HG03565 (cell line): ENCODE results near the gene WDPCP.
A peak's percentile ranks its signal among the peaks of the same experiment; 100 is the strongest.
"Not testable (repeated sequence)": the region's sequence is repeated elsewhere in the genome, so short reads cannot be mapped to it uniquely, and the experiment has no call there.

Source experiments
- ATAC-seq: cut with Tn5 transposase; IDR thresholded peaks from one replicate; pipeline ENCODE4 v1.9.1; 2021; ENCODE audit warnings: mild to moderate bottlenecking, moderate library complexity; ENCODE audit not compliant: unreplicated experiment

WDPCP gene

GRCh38 chr2:63465633-63466032 is 122.6 kb downstream of the WDPCP start:
- ATAC-seq, result no peak

DNA sequence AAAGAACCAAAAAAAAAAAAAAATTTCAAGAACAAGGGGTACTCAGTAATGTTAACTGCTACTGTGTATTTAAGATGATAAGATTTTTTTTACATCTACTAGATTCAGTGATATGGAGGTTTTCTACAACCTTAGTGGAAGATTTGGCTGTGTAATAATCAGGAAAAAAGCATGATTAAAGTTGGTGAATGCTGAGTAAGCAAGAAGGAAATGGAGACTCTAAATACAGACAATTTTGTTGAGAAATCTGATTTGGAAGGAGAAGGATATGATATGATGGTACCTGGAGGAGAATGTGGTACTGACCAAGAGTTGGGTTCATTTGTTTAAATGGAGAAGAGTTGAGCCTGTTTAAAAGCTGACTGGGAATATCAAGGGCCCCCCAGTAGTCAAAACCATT is 125.1 kb downstream of the WDPCP start:
- ATAC-seq, result no peak

DNA sequence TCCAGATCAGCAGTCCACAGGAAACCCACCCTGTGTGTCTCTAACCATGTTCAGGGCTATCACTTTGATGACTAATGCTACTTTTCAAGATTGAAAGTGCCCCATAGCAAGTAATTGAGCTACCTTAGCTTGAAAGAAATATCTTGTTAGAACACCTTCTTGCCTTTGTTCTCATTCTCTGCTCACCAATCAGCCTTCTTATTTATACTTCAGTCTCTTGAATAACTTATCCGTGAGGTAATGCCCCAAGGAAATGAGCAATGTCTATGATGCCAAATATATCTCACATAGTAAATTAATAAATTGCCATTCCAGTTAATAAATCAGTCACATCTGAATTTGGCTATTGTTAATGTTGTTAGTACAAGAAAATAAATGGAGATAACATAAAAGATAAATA is 141.6 kb downstream of the WDPCP start:
- ATAC-seq, result no peak

GRCh38 chr2:63444565-63445288 is 143.6 kb downstream of the WDPCP start:
- no peak for ATAC-seq

DNA sequence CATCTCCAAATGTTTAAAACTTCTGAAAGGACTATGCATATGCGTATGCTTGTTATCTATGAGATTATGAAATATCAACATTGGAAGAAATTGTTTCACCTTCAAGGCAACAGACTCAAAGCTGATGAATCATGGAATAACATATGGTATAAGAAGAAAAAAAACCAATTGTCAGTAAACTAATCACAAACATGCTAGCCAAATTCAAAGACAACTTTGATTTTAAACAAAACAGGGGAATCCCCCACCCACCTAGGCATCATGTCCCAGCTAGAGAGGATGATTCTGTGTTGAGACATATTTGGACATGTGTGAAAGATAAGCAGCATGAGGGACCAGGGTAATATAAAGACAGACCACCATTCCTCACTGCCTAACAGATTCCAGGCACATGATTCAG is 147.7 kb downstream of the WDPCP start:
- no peak for ATAC-seq

DNA sequence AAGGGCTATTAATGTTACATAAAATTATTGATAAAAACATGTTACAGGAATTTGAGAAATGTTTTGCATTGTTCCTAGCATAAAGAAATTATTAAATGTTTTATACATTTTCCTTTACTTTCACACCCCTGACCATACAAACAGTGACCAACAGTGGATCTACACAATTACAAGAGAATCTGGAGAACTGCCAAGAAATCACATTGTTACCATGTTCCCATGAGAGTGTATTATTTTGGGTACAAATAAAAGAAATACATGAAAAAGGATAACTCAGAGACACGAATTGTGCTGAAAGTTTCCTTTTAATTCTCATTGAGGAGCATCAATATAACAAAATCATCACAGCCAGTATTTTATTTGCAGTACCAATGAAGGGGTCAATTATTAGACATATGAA is 150.1 kb downstream of the WDPCP start:
- ATAC-seq, result no peak

- ATAC-seq, result no peak
These were observed 151.8 kb downstream of the WDPCP start for GRCh38 chr2:63436488-63436887.

DNA sequence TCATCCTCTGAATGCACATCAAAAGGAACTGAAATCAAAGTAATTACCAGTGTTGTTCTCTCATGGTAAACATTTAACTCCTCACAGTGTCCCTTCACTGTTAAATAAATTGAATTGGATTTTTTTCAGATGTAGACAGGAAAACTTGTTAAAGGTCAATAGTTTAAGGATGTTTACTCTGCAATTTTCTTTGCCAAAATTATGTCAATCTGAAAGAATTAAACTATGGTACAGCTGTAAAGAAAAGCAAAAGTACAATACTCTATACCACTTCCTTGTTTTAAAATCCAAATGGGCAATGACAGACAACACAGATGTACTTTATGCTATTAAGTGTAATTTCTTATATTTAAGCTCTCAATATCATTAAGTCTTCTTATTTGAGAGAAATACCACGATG is 153.2 kb downstream of the WDPCP start:
- ATAC-seq, result no peak

- no peak for ATAC-seq
These were observed 154.0 kb downstream of the WDPCP start for GRCh38 chr2:63434024-63435001.

GRCh38 chr2:63432373-63432772 is 155.9 kb downstream of the WDPCP start:
- ATAC-seq, result no peak

GRCh38 chr2:63425606-63426005 is 162.7 kb downstream of the WDPCP start:
- ATAC-seq, result no peak

DNA sequence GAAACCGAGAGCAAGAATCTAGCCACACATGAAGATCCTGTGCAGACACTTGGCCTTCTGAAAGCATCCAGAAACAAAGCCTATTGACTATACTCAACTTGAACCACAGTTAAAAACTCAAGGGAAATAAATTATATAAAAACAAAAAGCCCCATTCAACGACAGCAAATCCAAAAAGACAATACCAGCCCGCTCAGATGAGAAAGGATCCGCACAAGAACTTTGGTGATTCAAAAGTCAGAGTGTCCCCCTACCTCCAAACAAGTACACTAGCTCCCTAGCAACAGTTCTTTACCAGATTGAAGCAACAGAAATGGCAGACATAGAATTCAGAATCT is 163.2 kb downstream of the WDPCP start:
- ATAC-seq, result no peak

GRCh38 chr2:63424329-63425078 is 163.8 kb downstream of the WDPCP start:
- ATAC-seq, result peak; percentile 89

- no peak for ATAC-seq
These were observed 165.7 kb downstream of the WDPCP start for GRCh38 chr2:63422556-63422955.

DNA sequence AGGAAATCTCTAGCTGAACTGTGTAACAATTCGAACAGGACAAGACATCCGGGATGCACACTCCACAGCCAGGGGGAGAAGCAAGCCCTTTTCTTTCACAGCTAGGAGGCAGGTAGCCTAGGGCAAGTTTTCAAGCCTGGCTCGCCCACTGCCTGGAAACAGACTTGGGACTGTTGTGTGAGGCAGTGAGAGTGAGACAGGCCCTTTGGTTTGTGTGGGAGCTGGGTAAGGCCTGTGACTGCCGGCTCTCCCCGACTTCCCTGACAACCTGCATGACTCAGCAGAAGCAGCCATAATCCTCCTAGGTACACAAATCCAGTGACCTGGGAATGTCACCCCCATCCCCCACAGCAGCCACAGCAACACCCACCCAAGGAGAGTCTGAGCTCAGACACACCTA is 179.7 kb downstream of the WDPCP start:
- ATAC-seq, result no peak

DNA sequence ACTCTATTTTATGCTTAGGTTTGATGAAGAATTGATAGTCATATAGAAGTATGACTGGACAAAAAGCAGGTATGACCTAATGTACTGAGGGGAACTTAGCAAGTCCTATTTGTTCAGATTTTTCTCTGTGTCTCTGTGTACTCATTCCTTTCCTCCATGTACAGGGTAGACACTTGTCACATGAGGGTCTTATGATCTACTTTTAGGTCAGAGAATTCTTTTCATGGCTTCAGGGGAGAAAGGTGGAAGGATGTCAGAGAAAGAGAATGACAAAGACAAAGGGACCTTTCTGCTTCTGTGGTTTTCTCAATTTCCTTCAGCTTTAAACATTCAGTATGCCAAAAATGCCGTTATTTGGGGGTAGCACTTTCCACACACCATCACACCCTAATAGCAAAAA is 181.6 kb downstream of the WDPCP start:
- ATAC-seq, result no peak

- ATAC-seq, result no peak
These were observed 184.5 kb downstream of the WDPCP start for GRCh38 chr2:63403820-63404219.

GRCh38 chr2:63402889-63403288 is 185.4 kb downstream of the WDPCP start:
- not testable (repeated sequence) for ATAC-seq

DNA sequence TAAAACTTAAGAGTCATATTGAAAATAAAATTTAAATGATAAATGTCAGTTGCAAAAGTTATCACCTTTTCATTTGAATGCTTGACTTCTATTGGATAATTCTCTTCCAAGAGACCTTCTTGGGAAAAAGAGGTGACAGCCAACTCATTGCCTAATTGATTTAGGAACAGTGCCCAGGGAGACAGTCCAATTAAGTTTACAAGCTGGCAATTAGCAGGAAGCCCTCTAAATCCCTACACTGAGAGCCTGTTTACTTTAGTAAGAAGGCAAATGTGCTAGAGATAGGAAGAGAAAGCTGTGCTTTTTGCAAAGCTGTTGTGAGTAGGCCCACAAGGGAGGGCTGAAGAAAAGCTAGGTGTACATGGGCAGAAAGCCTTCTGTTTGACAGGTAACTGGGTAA is 189.1 kb downstream of the WDPCP start:
- no peak for ATAC-seq

DNA sequence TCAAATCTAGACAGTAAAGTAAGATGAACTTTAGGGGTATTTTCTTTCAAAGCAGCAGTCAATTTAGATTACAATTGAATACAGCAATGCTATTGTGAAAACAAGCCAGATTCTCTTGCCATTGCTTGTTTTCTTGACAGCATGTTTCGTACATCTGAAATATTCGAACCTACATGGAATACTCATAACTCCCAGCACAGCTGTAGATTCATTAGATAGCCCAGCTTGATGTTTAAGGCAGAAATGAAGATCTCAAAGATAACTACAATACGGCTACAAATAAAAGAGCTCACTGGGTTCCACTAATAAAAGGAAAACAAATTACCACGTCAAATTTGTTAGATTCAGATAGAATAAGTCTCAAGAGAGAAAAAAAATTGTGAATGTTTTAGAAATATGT is 208.8 kb downstream of the WDPCP start:
- ATAC-seq, result no peak

GRCh38 chr2:63378589-63378988 is 209.7 kb downstream of the WDPCP start:
- no peak for ATAC-seq
